Measurements from ENCODE around the gene SPSB1.

DNA sequence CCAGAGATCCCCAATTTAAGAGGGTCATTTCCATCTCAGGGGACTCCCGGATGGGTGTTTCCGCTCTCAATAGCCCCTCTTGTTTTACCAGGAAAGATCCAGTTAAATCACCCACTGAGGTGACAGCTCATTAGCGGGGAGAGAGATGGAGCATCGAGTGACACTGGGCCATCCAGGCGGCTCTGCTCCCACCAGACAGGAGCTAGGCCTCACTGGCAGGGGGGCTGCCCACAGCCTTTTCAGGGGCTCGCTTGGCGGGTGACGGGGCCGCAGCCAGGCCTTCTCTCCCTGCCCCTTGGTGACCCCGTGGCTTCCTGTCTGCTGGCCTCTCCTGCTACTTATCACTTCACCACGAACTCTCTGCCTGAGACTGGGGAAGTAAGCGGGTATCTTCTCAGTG lies 26.7 kb upstream of the SPSB1 start:
- TF ChIP-seq, protein P1, sequence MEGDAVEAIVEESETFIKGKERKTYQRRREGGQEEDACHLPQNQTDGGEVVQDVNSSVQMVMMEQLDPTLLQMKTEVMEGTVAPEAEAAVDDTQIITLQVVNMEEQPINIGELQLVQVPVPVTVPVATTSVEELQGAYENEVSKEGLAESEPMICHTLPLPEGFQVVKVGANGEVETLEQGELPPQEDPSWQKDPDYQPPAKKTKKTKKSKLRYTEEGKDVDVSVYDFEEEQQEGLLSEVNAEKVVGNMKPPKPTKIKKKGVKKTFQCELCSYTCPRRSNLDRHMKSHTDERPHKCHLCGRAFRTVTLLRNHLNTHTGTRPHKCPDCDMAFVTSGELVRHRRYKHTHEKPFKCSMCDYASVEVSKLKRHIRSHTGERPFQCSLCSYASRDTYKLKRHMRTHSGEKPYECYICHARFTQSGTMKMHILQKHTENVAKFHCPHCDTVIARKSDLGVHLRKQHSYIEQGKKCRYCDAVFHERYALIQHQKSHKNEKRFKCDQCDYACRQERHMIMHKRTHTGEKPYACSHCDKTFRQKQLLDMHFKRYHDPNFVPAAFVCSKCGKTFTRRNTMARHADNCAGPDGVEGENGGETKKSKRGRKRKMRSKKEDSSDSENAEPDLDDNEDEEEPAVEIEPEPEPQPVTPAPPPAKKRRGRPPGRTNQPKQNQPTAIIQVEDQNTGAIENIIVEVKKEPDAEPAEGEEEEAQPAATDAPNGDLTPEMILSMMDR (IDR thresholded peaks at IDR 0.05): no peak
- no peak for TF ChIP-seq POLR2AphosphoS5 (IDR thresholded peaks at IDR 0.05)
